ENCODE data around the gene TBX20. TPM values are rescaled to one million over a fixed set of nuclear protein-coding genes. Genes with fewer than 3 reads are reported as not detected.
"Not testable (repeated sequence)": the region's sequence is repeated elsewhere in the genome, so short reads cannot be mapped to it uniquely, and the experiment has no call there.

Gene TBX20
- total and polyA plus RNA-seq, 2 experiments from 2014 or later: 2.4 to 14.8 TPM

DNA sequence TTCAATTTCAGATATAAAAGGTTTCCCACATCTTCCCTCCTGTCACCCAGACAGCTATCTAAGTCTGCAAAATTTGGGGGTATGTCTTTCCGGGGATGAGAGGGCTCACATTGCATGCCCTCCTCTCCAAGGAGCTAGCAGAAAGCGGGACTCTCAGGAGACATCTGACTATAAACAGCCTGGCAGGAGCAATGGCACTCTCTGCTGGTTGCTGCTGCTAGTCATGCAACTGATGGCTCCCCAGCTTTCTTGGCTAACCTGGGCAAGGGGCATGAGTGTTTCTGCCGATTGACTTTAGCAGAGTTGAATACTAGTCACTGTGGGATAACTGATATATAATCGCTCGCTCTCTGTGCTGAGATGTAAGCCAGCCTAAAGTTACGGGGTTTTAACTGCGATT, 12.0 kb downstream of the TBX20 start:
- no peaks in the 10 kb centered on the region for H3K9me2 ChIP-seq (replicated peaks; ENCODE audit: insufficient read depth)
- no peak overlapping the region for H3K27ac ChIP-seq
- no peak overlapping the region for H3K4me3 ChIP-seq
- no peaks in the 10 kb centered on the region for H3K36me3 ChIP-seq (replicated peaks; ENCODE audit: insufficient read depth, low read depth)
- no peaks in the 10 kb centered on the region for H4K20me1 ChIP-seq (ENCODE audit: insufficient read depth, poor library complexity, severe bottlenecking)
- DNase-seq (ENCODE audit: low spot score): no peak
- no peak overlapping the region for H2AFZ ChIP-seq
- peaks cover 7% of the 10 kb centered on the region for H3K79me2 ChIP-seq
- TF ChIP-seq EZH2phosphoT487 (IDR thresholded peaks at IDR 0.05; ENCODE audit: low read depth, severe bottlenecking, unreplicated experiment) (no peak), EZH2 (IDR thresholded peaks at IDR 0.05; ENCODE audit: borderline replicate concordance) (no peak)
- H3K27me3 ChIP-seq: no peaks in the 10 kb centered on the region
- WGBS (ENCODE audit: low lambda C conversion rate, missing lambda C conversion rate): 84% methylated on average over 7 of the region's 7 CpGs
- H3K4me2 ChIP-seq: no peak overlapping the region
- no peaks in the 10 kb centered on the region for H3K9me3 ChIP-seq (ENCODE audit: low read depth)
- no peaks in the 10 kb centered on the region for H3K4me1 ChIP-seq (ENCODE audit: insufficient read depth)

DNA sequence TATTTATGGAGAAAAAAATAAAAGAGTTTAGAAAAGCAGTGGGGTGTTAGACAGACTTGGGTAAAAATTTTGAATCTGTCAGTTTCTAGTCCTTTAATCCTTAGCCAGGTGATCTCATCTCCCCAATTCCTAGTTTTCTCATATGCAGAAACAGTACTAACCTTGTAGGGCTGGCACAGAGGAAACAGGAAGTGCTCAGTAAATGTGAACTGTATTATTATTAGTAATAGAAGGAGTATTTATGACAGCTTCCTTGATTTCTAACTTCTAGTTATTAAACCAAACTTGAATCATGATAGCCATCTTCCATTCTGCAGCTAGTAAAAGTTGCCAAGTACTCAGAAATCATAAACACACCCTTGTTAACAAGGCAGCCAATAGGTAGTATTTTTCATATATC, 12.5 kb downstream of the TBX20 start:
- no peak overlapping the region for H3K4me3 ChIP-seq
- no peaks in the 10 kb centered on the region for H3K4me1 ChIP-seq (ENCODE audit: insufficient read depth)
- H4K20me1 ChIP-seq (ENCODE audit: insufficient read depth, poor library complexity, severe bottlenecking): no peaks in the 10 kb centered on the region
- peaks cover 7% of the 10 kb centered on the region for H3K79me2 ChIP-seq
- H3K4me2 ChIP-seq: no peak overlapping the region
- no peaks in the 10 kb centered on the region for H3K27me3 ChIP-seq
- no peak overlapping the region for H2AFZ ChIP-seq
- TF ChIP-seq EZH2 (IDR thresholded peaks at IDR 0.05; ENCODE audit: borderline replicate concordance) (no peak), EZH2phosphoT487 (IDR thresholded peaks at IDR 0.05; ENCODE audit: low read depth, severe bottlenecking, unreplicated experiment) (no peak)
- TF ChIP-seq, protein P1, sequence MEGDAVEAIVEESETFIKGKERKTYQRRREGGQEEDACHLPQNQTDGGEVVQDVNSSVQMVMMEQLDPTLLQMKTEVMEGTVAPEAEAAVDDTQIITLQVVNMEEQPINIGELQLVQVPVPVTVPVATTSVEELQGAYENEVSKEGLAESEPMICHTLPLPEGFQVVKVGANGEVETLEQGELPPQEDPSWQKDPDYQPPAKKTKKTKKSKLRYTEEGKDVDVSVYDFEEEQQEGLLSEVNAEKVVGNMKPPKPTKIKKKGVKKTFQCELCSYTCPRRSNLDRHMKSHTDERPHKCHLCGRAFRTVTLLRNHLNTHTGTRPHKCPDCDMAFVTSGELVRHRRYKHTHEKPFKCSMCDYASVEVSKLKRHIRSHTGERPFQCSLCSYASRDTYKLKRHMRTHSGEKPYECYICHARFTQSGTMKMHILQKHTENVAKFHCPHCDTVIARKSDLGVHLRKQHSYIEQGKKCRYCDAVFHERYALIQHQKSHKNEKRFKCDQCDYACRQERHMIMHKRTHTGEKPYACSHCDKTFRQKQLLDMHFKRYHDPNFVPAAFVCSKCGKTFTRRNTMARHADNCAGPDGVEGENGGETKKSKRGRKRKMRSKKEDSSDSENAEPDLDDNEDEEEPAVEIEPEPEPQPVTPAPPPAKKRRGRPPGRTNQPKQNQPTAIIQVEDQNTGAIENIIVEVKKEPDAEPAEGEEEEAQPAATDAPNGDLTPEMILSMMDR (IDR thresholded peaks at IDR 0.05; ENCODE audit: poor library complexity): no peak
- no peak overlapping the region for H3K27ac ChIP-seq
- no peaks in the 10 kb centered on the region for H3K36me3 ChIP-seq (replicated peaks; ENCODE audit: insufficient read depth, low read depth)
- DNase-seq (ENCODE audit: low spot score): no peak
- no peaks in the 10 kb centered on the region for H3K9me3 ChIP-seq (ENCODE audit: low read depth)
- H3K9me2 ChIP-seq (replicated peaks; ENCODE audit: insufficient read depth): no peaks in the 10 kb centered on the region

DNA sequence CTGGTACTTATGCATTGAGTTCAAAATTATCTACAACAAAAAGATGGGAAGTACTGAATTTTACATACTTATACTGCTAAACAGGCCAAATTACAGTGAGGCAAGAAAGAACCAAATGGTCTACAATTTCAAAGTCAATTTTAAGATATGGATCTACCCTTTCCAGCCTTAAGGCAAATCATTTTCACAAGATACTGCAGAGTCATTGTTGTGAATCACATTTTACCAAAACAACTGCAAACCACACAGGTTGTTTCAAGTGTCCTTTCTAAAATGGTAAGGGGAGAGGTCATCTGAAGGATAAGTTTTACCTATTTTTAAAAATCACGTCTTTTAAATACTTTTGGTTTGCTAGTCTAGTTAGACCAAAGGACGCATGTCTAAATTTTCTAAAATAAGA, 12.9 kb downstream of the TBX20 start:
- not testable (repeated sequence) for H3K27ac ChIP-seq; H3K4me2 ChIP-seq; H4K20me1 ChIP-seq (ENCODE audit: insufficient read depth, poor library complexity, severe bottlenecking); H3K27me3 ChIP-seq; H3K79me2 ChIP-seq; H3K9me3 ChIP-seq (ENCODE audit: low read depth); H3K9me2 ChIP-seq (replicated peaks; ENCODE audit: insufficient read depth); H3K4me3 ChIP-seq; DNase-seq (ENCODE audit: low spot score); H3K4me1 ChIP-seq (ENCODE audit: insufficient read depth); H2AFZ ChIP-seq; H3K36me3 ChIP-seq (replicated peaks; ENCODE audit: insufficient read depth, low read depth)
- whole genome bisulfite sequencing (ENCODE audit: low lambda C conversion rate, missing lambda C conversion rate): 74% methylated on average over 2 of the region's 2 CpGs

DNA sequence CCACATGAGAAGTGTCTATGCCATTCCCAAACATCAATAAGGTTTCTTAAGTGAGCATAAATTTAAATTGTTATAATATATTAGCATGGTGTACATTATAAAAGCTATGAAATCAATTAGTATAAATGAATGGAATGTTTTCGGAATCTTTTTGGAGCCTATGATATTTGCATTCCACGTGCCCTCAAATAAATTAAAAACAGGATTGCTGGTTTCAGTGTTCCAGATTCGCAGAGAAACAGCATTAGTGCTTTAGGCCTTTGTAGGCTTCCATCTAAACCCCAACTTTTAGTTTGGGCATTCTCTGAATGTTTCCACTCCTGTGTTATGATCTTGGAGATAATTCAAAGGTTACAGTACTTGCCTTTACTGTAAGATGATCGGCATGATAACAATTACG, 15.4 kb downstream of the TBX20 start:
- not testable (repeated sequence) for H3K79me2 ChIP-seq; H2AFZ ChIP-seq; H3K27me3 ChIP-seq; H4K20me1 ChIP-seq (ENCODE audit: insufficient read depth, poor library complexity, severe bottlenecking); H3K4me2 ChIP-seq; H3K27ac ChIP-seq; H3K36me3 ChIP-seq (replicated peaks; ENCODE audit: insufficient read depth, low read depth); DNase-seq (ENCODE audit: low spot score); H3K4me3 ChIP-seq; H3K9me2 ChIP-seq (replicated peaks; ENCODE audit: insufficient read depth); H3K9me3 ChIP-seq (ENCODE audit: low read depth); H3K4me1 ChIP-seq (ENCODE audit: insufficient read depth)
- WGBS (ENCODE audit: low lambda C conversion rate, missing lambda C conversion rate): 85% methylated on average over 5 of the region's 5 CpGs

DNA sequence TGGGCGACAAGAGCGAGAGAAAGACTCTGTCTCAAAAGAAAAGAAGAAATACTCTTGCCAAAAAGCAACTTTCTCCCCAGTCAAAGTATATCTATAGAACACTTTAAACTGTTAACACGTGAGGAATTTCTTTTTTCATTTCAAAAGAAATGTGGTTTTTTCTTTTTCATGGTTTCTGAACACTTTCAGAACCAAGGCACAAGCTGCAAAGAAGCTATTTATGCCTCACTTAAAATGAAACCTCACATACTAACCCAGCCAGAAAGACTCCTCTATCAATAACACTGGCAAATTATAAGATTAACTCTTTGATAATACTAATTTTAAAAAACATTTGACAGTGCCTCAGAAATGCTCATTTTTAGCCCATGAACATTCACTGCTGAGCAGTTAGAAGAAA, 20.9 kb downstream of the TBX20 start:
- H3K4me2 ChIP-seq: no peak overlapping the region
- H3K9me3 ChIP-seq (ENCODE audit: low read depth): no peaks in the 10 kb centered on the region
- H3K27ac ChIP-seq: no peak overlapping the region
- no peaks in the 10 kb centered on the region for H3K4me1 ChIP-seq (ENCODE audit: insufficient read depth)
- TF ChIP-seq, protein P1 (IDR thresholded peaks at IDR 0.05; ENCODE audit: poor library complexity): no peak
- no peak for TF ChIP-seq EZH2 (IDR thresholded peaks at IDR 0.05; ENCODE audit: borderline replicate concordance)
- TF ChIP-seq EZH2phosphoT487 (IDR thresholded peaks at IDR 0.05; ENCODE audit: low read depth, severe bottlenecking, unreplicated experiment): no peak
- no peaks in the 10 kb centered on the region for H3K27me3 ChIP-seq
- H4K20me1 ChIP-seq (ENCODE audit: insufficient read depth, poor library complexity, severe bottlenecking): no peaks in the 10 kb centered on the region
- H3K4me3 ChIP-seq: no peak overlapping the region
- H3K36me3 ChIP-seq (replicated peaks; ENCODE audit: insufficient read depth, low read depth): no peaks in the 10 kb centered on the region
- DNase-seq (ENCODE audit: low spot score): no peak
- H3K79me2 ChIP-seq: no peaks in the 10 kb centered on the region
- no peak overlapping the region for H2AFZ ChIP-seq
- WGBS (ENCODE audit: low lambda C conversion rate, missing lambda C conversion rate): 96% methylated on average over 3 of the region's 3 CpGs
- H3K9me2 ChIP-seq (replicated peaks; ENCODE audit: insufficient read depth): no peaks in the 10 kb centered on the region

DNA sequence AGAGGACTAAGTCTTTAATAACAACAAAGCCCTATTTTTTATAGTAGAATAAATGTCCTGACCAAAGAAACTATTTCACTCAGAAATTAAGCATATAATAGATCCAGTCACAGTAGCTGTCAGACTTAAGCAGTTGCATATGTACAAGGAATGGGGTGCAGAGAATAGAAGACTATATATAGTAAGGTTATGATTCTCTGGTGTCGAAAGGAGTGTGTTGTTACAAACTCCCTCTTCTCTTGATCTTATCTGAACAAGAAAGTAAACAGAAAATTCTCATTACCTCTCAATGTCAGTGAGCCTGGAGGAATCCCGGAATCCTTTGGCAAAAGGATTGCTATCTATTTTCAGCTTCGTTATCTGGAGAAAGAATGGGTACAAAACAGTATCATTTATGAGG, 22.7 kb downstream of the TBX20 start:
- not testable (repeated sequence) for H3K27me3 ChIP-seq; H3K9me2 ChIP-seq (replicated peaks; ENCODE audit: insufficient read depth); H3K4me3 ChIP-seq; H3K79me2 ChIP-seq; H3K27ac ChIP-seq; H2AFZ ChIP-seq; H3K9me3 ChIP-seq (ENCODE audit: low read depth); DNase-seq (ENCODE audit: low spot score); H3K4me1 ChIP-seq (ENCODE audit: insufficient read depth); H3K4me2 ChIP-seq; H3K36me3 ChIP-seq (replicated peaks; ENCODE audit: insufficient read depth, low read depth); H4K20me1 ChIP-seq (ENCODE audit: insufficient read depth, poor library complexity, severe bottlenecking)
- 31% methylated on average over 3 of the region's 3 CpGs for WGBS (ENCODE audit: low lambda C conversion rate, missing lambda C conversion rate)

DNA sequence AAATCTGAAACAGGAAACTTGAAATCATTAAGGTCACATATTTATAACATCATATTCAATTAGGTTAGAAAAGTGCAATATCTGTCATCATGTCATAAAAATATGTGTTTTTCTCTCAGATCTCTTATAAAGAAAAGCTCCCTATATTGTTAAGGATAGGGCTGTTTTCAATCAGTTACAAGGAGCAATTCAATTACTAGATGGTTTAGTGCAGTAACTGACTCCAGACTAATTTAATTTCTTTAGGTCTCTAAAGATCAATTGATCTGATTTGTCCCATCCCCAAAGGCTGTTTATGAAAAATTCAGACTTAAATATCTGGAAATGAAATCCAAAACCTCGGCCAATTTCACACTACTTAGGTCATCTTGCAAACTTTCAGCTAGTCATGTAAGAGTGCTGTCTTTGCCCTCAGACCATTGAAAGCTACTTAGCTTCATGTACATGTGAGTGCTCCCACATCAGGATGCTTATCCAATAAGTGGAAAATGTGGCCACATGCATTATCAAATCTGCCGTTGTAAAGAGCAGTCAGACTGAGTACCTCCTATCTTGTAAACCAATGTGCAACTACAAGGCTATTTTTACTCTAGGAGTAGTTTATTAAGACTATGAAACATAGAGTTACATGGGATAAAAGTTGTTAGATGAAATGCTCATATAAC, 24.7 kb downstream of the TBX20 start:
- not testable (repeated sequence) for H2AFZ ChIP-seq; H3K4me1 ChIP-seq (ENCODE audit: insufficient read depth); H3K27ac ChIP-seq; H3K4me3 ChIP-seq; H3K36me3 ChIP-seq (replicated peaks; ENCODE audit: insufficient read depth, low read depth); H4K20me1 ChIP-seq (ENCODE audit: insufficient read depth, poor library complexity, severe bottlenecking); H3K4me2 ChIP-seq; H3K9me2 ChIP-seq (replicated peaks; ENCODE audit: insufficient read depth); H3K79me2 ChIP-seq; DNase-seq (ENCODE audit: low spot score); H3K9me3 ChIP-seq (ENCODE audit: low read depth); H3K27me3 ChIP-seq
- 71% methylated on average over 2 of the region's 2 CpGs for WGBS (ENCODE audit: low lambda C conversion rate, missing lambda C conversion rate)

All from hepatocyte (in vitro differentiated cells).